ENCODE measurements around the gene BCL11A.

- no peak for TF ChIP-seq CTCF (IDR thresholded peaks at IDR 0.05)
- no peak for TF ChIP-seq POLR2AphosphoS5 (IDR thresholded peaks at IDR 0.05)
- TF ChIP-seq POLR2A (IDR thresholded peaks at IDR 0.05): no peak
- no peak for TF ChIP-seq EP300 (IDR thresholded peaks at IDR 0.05)
Measured at GRCh38 chr2:60412027-60412426, 141.4 kb downstream of the BCL11A start.
